SK-N-SH treated with all-trans-retinoic acid at 6 μM for 48 hours (cell line): ENCODE data around the gene GLMP.

Experiments
- BACH2 ChIP-seq: fragments of 250-450 bp; sonication (Bioruptor Pico); IDR thresholded peaks from 2 replicates; pipeline ENCODE4 v1.9.0; 2021; ENCODE audit warnings: mild to moderate bottlenecking, borderline replicate concordance
- CSRNP3 ChIP-seq: fragments of 250-450 bp; sonication (Bioruptor Pico); IDR thresholded peaks from 2 replicates; pipeline ENCODE4 v1.5.1; 2021; ENCODE audit warnings: mild to moderate bottlenecking, moderate library complexity
- ESRRG ChIP-seq: fragments of 250-450 bp; sonication (Bioruptor Pico); IDR thresholded peaks from 2 replicates; pipeline ENCODE4 v1.6.1; 2021; ENCODE audit warnings: mild to moderate bottlenecking
- PATZ1 ChIP-seq: fragments of 250-450 bp; sonication (Bioruptor Pico); IDR thresholded peaks from 2 replicates; pipeline ENCODE4 v1.8.0; 2020; ENCODE audit warnings: mild to moderate bottlenecking, moderate library complexity, borderline replicate concordance
- SNAI2 ChIP-seq: fragments of 250-450 bp; sonication (Bioruptor Pico); IDR thresholded peaks from 2 replicates; pipeline ENCODE4 v1.5.0; 2020; ENCODE audit warnings: mild to moderate bottlenecking, moderate library complexity
- ZFP3 ChIP-seq: fragments of 250-450 bp; sonication (Bioruptor Pico); IDR thresholded peaks from 2 replicates; pipeline ENCODE4 v1.5.0; 2020; ENCODE audit warnings: mild to moderate bottlenecking, moderate library complexity
- ZNF8 ChIP-seq: fragments of 450-650 bp; formaldehyde crosslinking; IDR thresholded peaks from 2 replicates; pipeline ENCODE4 v1.5.0; 2020; ENCODE audit warnings: mild to moderate bottlenecking, moderate library complexity

GRCh38 chr1:156248323-156248683, 47.2 kb downstream of the GLMP start:
- TF ChIP-seq ZFP3 (no peak), BACH2 (CRISPR knock-in tag) (no peak), PATZ1 (CRISPR knock-in tag) (no peak), SNAI2 (CRISPR knock-in tag) (no peak), CSRNP3 (CRISPR knock-in tag) (no peak), ESRRG (CRISPR knock-in tag) (no peak), ZNF8 (CRISPR knock-in tag) (no peak)
